SKM-1 (cell line): ENCODE results near the gene ELOB.

Source experiments
- DNase-seq: peaks from one replicate; lab custom pipeline; 2025; ENCODE audit not compliant: unreplicated experiment; lab: John Stamatoyannopoulos, UW

ELOB gene

GRCh38 chr16:2749936-2750335 lies 27.1 kb downstream of the ELOB start:
- no peak for DNase-seq

- no peak for DNase-seq
Observed at GRCh38 chr16:2749476-2749875, 27.6 kb downstream of the ELOB start.

- no peak for DNase-seq
Observed at GRCh38 chr16:2748757-2749455, 28.2 kb downstream of the ELOB start.

GRCh38 chr16:2745961-2746360 lies 31.1 kb downstream of the ELOB start:
- no peak for DNase-seq

GRCh38 chr16:2745116-2745890 lies 31.8 kb downstream of the ELOB start:
- no peak for DNase-seq

GRCh38 chr16:2744711-2745110 lies 32.4 kb downstream of the ELOB start:
- no peak for DNase-seq

GRCh38 chr16:2743007-2743810 lies 33.9 kb downstream of the ELOB start:
- DNase-seq, result no peak

- no peak for DNase-seq
Observed at GRCh38 chr16:2742323-2743006, 34.6 kb downstream of the ELOB start.

- no peak for DNase-seq
Observed at GRCh38 chr16:2741168-2741567, 35.9 kb downstream of the ELOB start.

GRCh38 chr16:2740476-2740875 lies 36.6 kb downstream of the ELOB start:
- DNase-seq, result no peak

GRCh38 chr16:2739625-2740430 lies 37.3 kb downstream of the ELOB start:
- DNase-seq, result no peak

- no peak for DNase-seq
Observed at GRCh38 chr16:2738615-2739014, 38.5 kb downstream of the ELOB start.

- DNase-seq, result no peak
Observed at GRCh38 chr16:2737895-2738418, 39.1 kb downstream of the ELOB start.

- DNase-seq, result no peak
Observed at GRCh38 chr16:2737238-2737605, 39.9 kb downstream of the ELOB start.

GRCh38 chr16:2736476-2737237 lies 40.4 kb downstream of the ELOB start:
- no peak for DNase-seq

- no peak for DNase-seq
Observed at GRCh38 chr16:2734844-2735515, 42.1 kb downstream of the ELOB start.

- DNase-seq, result no peak
Observed at GRCh38 chr16:2728034-2728433, 49.0 kb downstream of the ELOB start.

GRCh38 chr16:2726923-2727322 lies 50.2 kb downstream of the ELOB start:
- DNase-seq, result no peak

GRCh38 chr16:2724816-2725348 lies 52.2 kb downstream of the ELOB start:
- no peak for DNase-seq
